Suprapubic skin (tissue), 4 donors: ENCODE data around the gene PABPN1. TPM values are rescaled to one million over a fixed set of nuclear protein-coding genes. Genes with fewer than 3 reads are reported as not detected.

Source experiments
- DNase-seq, 2 donors: peaks; one replicate each; pipeline ENCODE4 v3.0.0-alpha.2; 2019; ENCODE audit warnings: low spot score in 2 of 2
- H3K27ac ChIP-seq: fragments of 200-600 bp; sonication (generic); one replicate; pipeline ENCODE4 v1.5.1; 2019
- H3K27me3 ChIP-seq: fragments of 200-600 bp; sonication (generic); one replicate; pipeline ENCODE4 v1.5.1; 2019
- H3K36me3 ChIP-seq: fragments of 200-600 bp; sonication (generic); one replicate; pipeline ENCODE4 v1.5.1; 2019
- H3K4me1 ChIP-seq: fragments of 200-600 bp; sonication (generic); one replicate; pipeline ENCODE4 v1.5.1; 2019
- H3K4me3 ChIP-seq: fragments of 200-600 bp; sonication (generic); one replicate; pipeline ENCODE4 v1.5.1; 2019; ENCODE audit warnings: mild to moderate bottlenecking
- H3K9me3 ChIP-seq: fragments of 200-600 bp; sonication (generic); one replicate; pipeline ENCODE4 v1.5.1; 2019
- EP300 ChIP-seq: sonication (generic); formaldehyde crosslinking; IDR thresholded peaks from one replicate; pipeline ENCODE4 v1.6.1; 2017; ENCODE audit warnings: antibody characterized with exemption
- POLR2A ChIP-seq, 2 donors: fragments of 450-650 bp; IDR thresholded peaks; one replicate each; pipeline ENCODE4 v1.6.1; 2017; ENCODE audit warnings: antibody characterized with exemption in 2 of 2, mild to moderate bottlenecking in 2 of 2, moderate library complexity in 2 of 2
- POLR2AphosphoS5 ChIP-seq, 3 donors: sonication (generic); formaldehyde crosslinking; IDR thresholded peaks; one replicate each; pipeline ENCODE4 v1.6.1; 2017; ENCODE audit warnings: antibody characterized with exemption in 3 of 3
- WGBS: methylation state at CpG from one replicate; pipeline ENCODE4 v1.1.5; 2018; 5-methylcytosine and 5-hydroxymethylcytosine counted together
- total RNA-seq, 4 donors: library from RNA; depleted of rRNA; stranded (reverse); fragments of >200 nt; gene quantifications; one replicate each; pipeline ENCODE4 v1.1.0, GENCODE V29; 2016
- TF ChIP-seq, protein P1 (sequence below), 2 donors: fragments of 200-600 bp in 1 of 2; fragments of 450-650 bp in 1 of 2; sonication (generic) in 1 of 2; IDR thresholded peaks; one replicate each; pipeline ENCODE4 v1.5.1; 2016 to 2019; ENCODE audit warnings: antibody characterized with exemption in 2 of 2, mild to moderate bottlenecking in 1 of 2, moderate library complexity in 1 of 2

The PABPN1 gene
- total RNA-seq, 4 donors from 2014 or later: 45.1 to 109 (median 58.8) TPM

DNA sequence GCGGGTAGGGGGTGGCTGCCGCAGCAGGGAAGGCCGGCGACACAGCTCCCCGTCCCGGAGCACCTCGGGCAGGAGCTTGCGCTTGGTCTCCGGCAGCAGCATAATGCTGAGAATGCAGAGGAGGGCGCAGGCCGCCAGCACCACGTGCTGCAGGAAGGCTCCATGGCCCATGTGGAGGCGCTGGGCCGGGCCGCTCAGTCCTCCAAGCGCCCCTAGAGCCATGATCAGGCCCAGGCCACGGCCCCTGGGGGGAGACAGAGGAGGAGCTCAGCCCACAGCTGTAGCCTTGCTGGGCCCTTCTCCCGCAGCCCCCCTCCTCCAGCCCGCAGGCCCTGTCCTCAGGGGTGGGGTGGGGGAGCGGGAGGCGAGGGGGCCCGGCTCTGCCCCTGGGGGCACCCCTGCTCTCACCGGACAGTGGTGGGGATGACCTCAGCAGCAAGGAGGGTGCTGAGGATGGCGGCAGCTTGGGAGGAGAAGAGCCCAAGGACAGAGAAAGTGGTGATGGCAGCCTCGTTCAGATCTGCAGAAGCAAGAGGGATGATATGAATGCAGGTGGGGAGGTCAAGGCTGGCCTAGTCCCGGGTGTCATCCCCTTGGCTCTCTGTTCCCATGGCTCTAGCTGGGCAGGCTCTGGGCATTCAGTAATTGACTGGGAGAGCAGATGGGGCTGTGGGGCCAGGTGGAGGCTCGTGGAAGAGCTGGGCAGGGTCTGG lies 25.6 kb downstream of the PABPN1 start:
- H3K27ac ChIP-seq: no peak overlapping the region
- H3K9me3 ChIP-seq: no peaks in the 10 kb centered on the region
- 82% methylated on average over 21 of the region's 27 CpGs for WGBS
- no peak overlapping the region for H3K4me3 ChIP-seq
- TF ChIP-seq POLR2A (IDR thresholded peaks at IDR 0.05) (no peak), POLR2AphosphoS5 (IDR thresholded peaks at IDR 0.05) (no peak), EP300 (no peak)
- TF ChIP-seq, protein P1, sequence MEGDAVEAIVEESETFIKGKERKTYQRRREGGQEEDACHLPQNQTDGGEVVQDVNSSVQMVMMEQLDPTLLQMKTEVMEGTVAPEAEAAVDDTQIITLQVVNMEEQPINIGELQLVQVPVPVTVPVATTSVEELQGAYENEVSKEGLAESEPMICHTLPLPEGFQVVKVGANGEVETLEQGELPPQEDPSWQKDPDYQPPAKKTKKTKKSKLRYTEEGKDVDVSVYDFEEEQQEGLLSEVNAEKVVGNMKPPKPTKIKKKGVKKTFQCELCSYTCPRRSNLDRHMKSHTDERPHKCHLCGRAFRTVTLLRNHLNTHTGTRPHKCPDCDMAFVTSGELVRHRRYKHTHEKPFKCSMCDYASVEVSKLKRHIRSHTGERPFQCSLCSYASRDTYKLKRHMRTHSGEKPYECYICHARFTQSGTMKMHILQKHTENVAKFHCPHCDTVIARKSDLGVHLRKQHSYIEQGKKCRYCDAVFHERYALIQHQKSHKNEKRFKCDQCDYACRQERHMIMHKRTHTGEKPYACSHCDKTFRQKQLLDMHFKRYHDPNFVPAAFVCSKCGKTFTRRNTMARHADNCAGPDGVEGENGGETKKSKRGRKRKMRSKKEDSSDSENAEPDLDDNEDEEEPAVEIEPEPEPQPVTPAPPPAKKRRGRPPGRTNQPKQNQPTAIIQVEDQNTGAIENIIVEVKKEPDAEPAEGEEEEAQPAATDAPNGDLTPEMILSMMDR (IDR thresholded peaks at IDR 0.05): no peak
- no peak for DNase-seq
- peaks cover 4% of the 10 kb centered on the region for H3K27me3 ChIP-seq
- H3K36me3 ChIP-seq: no peaks in the 10 kb centered on the region
- H3K4me1 ChIP-seq: peaks cover 3% of the 10 kb centered on the region

DNA sequence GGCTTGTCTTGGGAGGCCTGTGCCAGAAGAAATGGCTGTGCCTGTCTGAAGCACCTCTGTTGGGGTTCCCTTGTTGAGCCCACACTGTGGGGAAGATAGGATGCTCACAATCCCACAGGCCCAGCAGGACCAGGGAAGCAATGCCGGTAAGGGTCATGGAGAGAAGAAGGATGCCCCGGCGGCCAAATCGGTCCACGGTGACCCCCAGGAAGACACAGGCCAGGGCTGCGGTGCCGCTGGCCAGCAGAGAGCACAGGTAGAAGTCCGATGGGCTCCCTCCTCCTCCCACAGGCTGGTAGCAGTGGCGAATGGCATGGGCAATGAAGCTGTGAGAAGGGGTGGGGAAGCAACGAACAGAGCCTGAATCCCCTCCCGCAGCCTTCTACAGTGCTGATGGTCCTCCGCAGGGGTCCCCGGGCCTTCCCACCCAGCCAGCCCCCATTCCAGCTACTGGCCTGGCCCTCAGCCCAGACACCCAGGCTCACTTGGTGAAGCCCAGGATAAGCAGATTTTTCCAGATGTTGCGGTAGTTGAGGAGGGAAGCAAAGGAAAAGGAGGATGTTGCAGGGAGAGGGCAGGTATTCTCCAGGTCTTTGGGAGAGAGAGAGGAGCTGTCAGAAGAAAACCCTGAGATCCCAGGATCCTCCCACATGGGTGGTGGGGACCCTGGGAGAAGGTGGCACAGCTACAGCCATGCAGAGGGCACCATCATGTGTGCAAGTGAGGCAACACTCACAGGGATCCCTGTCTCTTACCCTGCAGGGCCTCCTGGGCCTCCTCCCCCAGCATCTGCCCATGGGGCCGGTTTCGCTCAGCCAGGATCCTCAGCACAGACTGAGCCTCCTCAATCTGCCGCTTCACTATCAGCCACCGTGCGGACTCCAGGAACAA lies 26.4 kb downstream of the PABPN1 start:
- H3K4me3 ChIP-seq: no peak overlapping the region
- H3K27me3 ChIP-seq: peaks cover 7% of the 10 kb centered on the region
- TF ChIP-seq, protein P1 (IDR thresholded peaks at IDR 0.05): no peak
- TF ChIP-seq POLR2AphosphoS5 (IDR thresholded peaks at IDR 0.05) (no peak), POLR2A (IDR thresholded peaks at IDR 0.05) (no peak), EP300 (no peak)
- peaks cover 11% of the 10 kb centered on the region for H3K4me1 ChIP-seq
- 93% methylated on average over 16 of the region's 19 CpGs for WGBS
- H3K9me3 ChIP-seq: no peaks in the 10 kb centered on the region
- no peak for DNase-seq
- no peak overlapping the region for H3K27ac ChIP-seq
- H3K36me3 ChIP-seq: no peaks in the 10 kb centered on the region

DNA sequence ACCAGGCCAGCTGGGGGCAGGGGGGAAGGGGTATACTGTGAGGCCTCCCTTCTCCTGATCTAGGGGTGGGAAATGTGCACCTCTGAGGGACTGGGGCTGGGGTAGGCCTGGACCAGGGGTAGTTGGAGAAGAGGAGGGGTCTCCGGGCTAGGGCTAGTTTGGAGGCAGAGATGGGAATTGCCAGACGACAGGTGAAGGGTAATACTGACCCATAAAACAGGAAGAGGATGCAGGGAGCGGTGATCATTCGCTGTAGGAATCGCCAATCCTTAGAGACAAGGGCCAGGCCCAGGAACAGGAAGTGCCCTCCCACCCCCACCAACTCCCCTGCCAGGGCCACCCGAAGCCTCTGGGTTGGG lies 27.0 kb downstream of the PABPN1 start:
- no peak overlapping the region for H3K4me3 ChIP-seq
- no peaks in the 10 kb centered on the region for H3K9me3 ChIP-seq
- no peak for TF ChIP-seq POLR2AphosphoS5 (IDR thresholded peaks at IDR 0.05)
- no peak for TF ChIP-seq EP300
- no peak for TF ChIP-seq POLR2A (IDR thresholded peaks at IDR 0.05)
- TF ChIP-seq, protein P1 (IDR thresholded peaks at IDR 0.05): no peak
- H3K4me1 ChIP-seq: peaks cover 17% of the 10 kb centered on the region
- 86% methylated on average over 6 of the region's 6 CpGs for WGBS
- no peak overlapping the region for H3K27ac ChIP-seq
- no peaks in the 10 kb centered on the region for H3K36me3 ChIP-seq
- peaks cover 7% of the 10 kb centered on the region for H3K27me3 ChIP-seq
- no peak for DNase-seq

DNA sequence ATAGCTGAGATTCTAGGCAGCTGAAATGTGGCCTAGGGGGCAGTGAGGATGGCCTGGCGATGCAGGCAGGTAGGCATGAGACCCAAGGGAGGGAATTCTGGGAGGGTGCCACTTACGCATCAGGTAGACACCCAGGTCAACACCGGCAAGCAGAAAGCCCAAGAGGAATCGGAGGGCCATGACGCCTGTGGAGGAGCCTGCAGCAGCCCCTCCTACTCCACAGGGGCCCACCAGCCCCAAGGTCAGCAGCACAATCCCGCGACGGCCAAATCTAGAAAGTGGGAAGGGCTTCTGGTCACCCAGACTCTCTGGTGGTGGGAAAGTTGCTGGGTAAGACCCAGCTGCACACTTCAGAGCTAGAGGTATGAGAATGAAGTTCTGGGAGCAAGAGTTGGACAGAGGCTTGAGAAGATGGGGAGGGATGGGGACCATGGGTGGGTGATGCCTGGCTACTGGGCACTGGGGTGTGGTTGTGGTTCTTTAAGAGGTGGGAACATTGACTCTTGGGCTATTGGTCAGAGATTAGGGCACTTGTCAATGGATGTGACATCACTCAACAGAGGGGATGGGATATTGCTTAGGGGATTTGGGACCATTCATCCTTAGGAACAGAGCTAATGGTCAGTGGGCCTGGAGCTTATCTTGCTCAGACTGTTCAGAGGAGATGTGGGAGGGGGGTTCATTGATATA lies 28.0 kb downstream of the PABPN1 start:
- TF ChIP-seq EP300: no peak
- TF ChIP-seq POLR2AphosphoS5 (IDR thresholded peaks at IDR 0.05): no peak
- TF ChIP-seq, protein P1 (IDR thresholded peaks at IDR 0.05): no peak
- Histone ChIP-seq H3K4me3 (no peak overlapping the region), H3K27me3 (peaks cover 7% of the 10 kb centered on the region), H3K27ac (no peak overlapping the region), H3K9me3 (no peaks in the 10 kb centered on the region), H3K4me1 (peaks cover 17% of the 10 kb centered on the region), H3K36me3 (no peaks in the 10 kb centered on the region)
- no peak for DNase-seq
- WGBS: 88% methylated on average over 8 of the region's 8 CpGs
